Activated T-cell treated with anti-CD3 and anti-CD28 coated beads, Interleukin-2, amount 50 U/mL, for 24 hours (primary cell): ENCODE results near the gene DPYSL4.
"Not testable (repeated sequence)": the region's sequence is repeated elsewhere in the genome, so short reads cannot be mapped to it uniquely, and the experiment has no call there.

Source experiments
- DNase-seq: peaks from one replicate; pipeline ENCODE4 v3.0.0-alpha.2; 2020
- H3K27ac Mint-ChIP-seq: 2 replicates; pipeline ENCODE4 v1.8.0; 2020; ENCODE audit warnings: mild to moderate bottlenecking, mixed read lengths
- H3K27me3 Mint-ChIP-seq: 2 replicates; pipeline ENCODE4 v1.8.0; 2020; ENCODE audit warnings: mixed read lengths
- H3K36me3 Mint-ChIP-seq: 2 replicates; pipeline ENCODE4 v1.8.0; 2020; ENCODE audit warnings: low read depth, mixed read lengths
- H3K4me1 Mint-ChIP-seq: 2 replicates; pipeline ENCODE4 v1.8.0; 2020; ENCODE audit warnings: low read depth, mixed read lengths
- H3K4me3 Mint-ChIP-seq: 2 replicates; pipeline ENCODE4 v1.8.0; 2020; ENCODE audit warnings: mild to moderate bottlenecking, moderate library complexity, mixed read lengths
- H3K9me3 Mint-ChIP-seq: 2 replicates; pipeline ENCODE4 v1.8.0; 2020; ENCODE audit warnings: mixed read lengths

Gene DPYSL4

GRCh38 chr10:132155723-132156381 lies 30.9 kb upstream of the DPYSL4 start:
- no peak for DNase-seq
- peaks cover 9% of the 10 kb centered on the region for H3K4me1 Mint-ChIP-seq

GRCh38 chr10:132156382-132156781 lies 30.4 kb upstream of the DPYSL4 start:
- H3K9me3 Mint-ChIP-seq, result no peaks in the 10 kb centered on the region
- H3K27me3 Mint-ChIP-seq, result no peaks in the 10 kb centered on the region
- no peak for DNase-seq
- peaks cover 9% of the 10 kb centered on the region for H3K4me1 Mint-ChIP-seq
- no peaks in the 10 kb centered on the region for H3K36me3 Mint-ChIP-seq
- H3K27ac Mint-ChIP-seq, result peak overlapping the region; percentile 15
- no peak overlapping the region for H3K4me3 Mint-ChIP-seq

More at GRCh38 chr10:132155723-132156381, 30.9 kb upstream of the DPYSL4 start:
- H3K9me3 Mint-ChIP-seq, result no peaks in the 10 kb centered on the region
- no peaks in the 10 kb centered on the region for H3K36me3 Mint-ChIP-seq
- no peak overlapping the region for H3K4me3 Mint-ChIP-seq
- H3K27ac Mint-ChIP-seq, result no peak overlapping the region
- H3K27me3 Mint-ChIP-seq, result no peaks in the 10 kb centered on the region

- Mint-ChIP-seq H3K27ac (no peak overlapping the region), H3K4me3 (no peak overlapping the region), H3K9me3 (no peaks in the 10 kb centered on the region), H3K4me1 (peaks cover 14% of the 10 kb centered on the region), H3K36me3 (no peaks in the 10 kb centered on the region), H3K27me3 (no peaks in the 10 kb centered on the region)
- DNase-seq, result no peak
Measured at GRCh38 chr10:132157101-132157500, 29.6 kb upstream of the DPYSL4 start.

- H3K27me3 Mint-ChIP-seq, result no peaks in the 10 kb centered on the region
- peaks cover 23% of the 10 kb centered on the region for H3K4me1 Mint-ChIP-seq
- no peak overlapping the region for H3K4me3 Mint-ChIP-seq
- H3K27ac Mint-ChIP-seq, result peak overlapping the region; percentile 29
- H3K36me3 Mint-ChIP-seq, result no peaks in the 10 kb centered on the region
- DNase-seq, result peak; percentile 60
- no peaks in the 10 kb centered on the region for H3K9me3 Mint-ChIP-seq
Measured at GRCh38 chr10:132158122-132158741, 28.5 kb upstream of the DPYSL4 start.

GRCh38 chr10:132158823-132159222 lies 27.9 kb upstream of the DPYSL4 start:
- Mint-ChIP-seq H3K4me3 (no peak overlapping the region), H3K4me1 (peaks cover 25% of the 10 kb centered on the region), H3K36me3 (no peaks in the 10 kb centered on the region), H3K27me3 (no peaks in the 10 kb centered on the region), H3K9me3 (no peaks in the 10 kb centered on the region), H3K27ac (peak overlapping the region; percentile 33)
- no peak for DNase-seq

- Mint-ChIP-seq H3K4me1 (peaks cover 25% of the 10 kb centered on the region), H3K27ac (peak overlapping the region; percentile 33)
- not testable (repeated sequence) for H3K36me3 Mint-ChIP-seq, H3K4me3 Mint-ChIP-seq, H3K9me3 Mint-ChIP-seq, H3K27me3 Mint-ChIP-seq, DNase-seq
Measured at GRCh38 chr10:132159302-132160230, 27.2 kb upstream of the DPYSL4 start.

- not testable (repeated sequence) for H3K27me3 Mint-ChIP-seq, H3K36me3 Mint-ChIP-seq, H3K9me3 Mint-ChIP-seq, DNase-seq, H3K27ac Mint-ChIP-seq, H3K4me3 Mint-ChIP-seq
- H3K4me1 Mint-ChIP-seq, result peaks cover 25% of the 10 kb centered on the region
Measured at GRCh38 chr10:132160231-132160630, 26.5 kb upstream of the DPYSL4 start.

- not testable (repeated sequence) for H3K27ac Mint-ChIP-seq, H3K27me3 Mint-ChIP-seq
Measured at GRCh38 chr10:132160834-132161622, 25.7 kb upstream of the DPYSL4 start.

GRCh38 chr10:132162021-132162531 lies 24.7 kb upstream of the DPYSL4 start:
- peak; percentile 59 for DNase-seq
- no peaks in the 10 kb centered on the region for H3K9me3 Mint-ChIP-seq
- no peaks in the 10 kb centered on the region for H3K27me3 Mint-ChIP-seq
- no peaks in the 10 kb centered on the region for H3K36me3 Mint-ChIP-seq
- H3K4me3 Mint-ChIP-seq, result peak overlapping the region; percentile 57
- H3K27ac Mint-ChIP-seq, result peak overlapping the region; percentile 94
- H3K4me1 Mint-ChIP-seq, result peaks cover 28% of the 10 kb centered on the region

More at GRCh38 chr10:132160834-132161622, 25.7 kb upstream of the DPYSL4 start:
- H3K9me3 Mint-ChIP-seq, DNase-seq, H3K36me3 Mint-ChIP-seq, H3K4me3 Mint-ChIP-seq: not testable (repeated sequence)
- H3K4me1 Mint-ChIP-seq, result peaks cover 25% of the 10 kb centered on the region

- no peak for DNase-seq
- no peaks in the 10 kb centered on the region for H3K27me3 Mint-ChIP-seq
- H3K36me3 Mint-ChIP-seq, result no peaks in the 10 kb centered on the region
- no peaks in the 10 kb centered on the region for H3K9me3 Mint-ChIP-seq
- H3K27ac Mint-ChIP-seq, result peak overlapping the region; percentile 94
- H3K4me3 Mint-ChIP-seq, result no peak overlapping the region
- H3K4me1 Mint-ChIP-seq, result peaks cover 28% of the 10 kb centered on the region
Measured at GRCh38 chr10:132162590-132163277, 24.0 kb upstream of the DPYSL4 start.

- H3K9me3 Mint-ChIP-seq, result no peaks in the 10 kb centered on the region
- H3K27me3 Mint-ChIP-seq, result no peaks in the 10 kb centered on the region
- H3K4me1 Mint-ChIP-seq, result peaks cover 24% of the 10 kb centered on the region
- peak; percentile 68 for DNase-seq
- no peak overlapping the region for H3K4me3 Mint-ChIP-seq
- H3K27ac Mint-ChIP-seq, result no peak overlapping the region
- no peaks in the 10 kb centered on the region for H3K36me3 Mint-ChIP-seq
Measured at GRCh38 chr10:132163278-132163765, 23.4 kb upstream of the DPYSL4 start.

GRCh38 chr10:132163826-132164515 lies 22.8 kb upstream of the DPYSL4 start:
- DNase-seq, result no peak
- H3K27ac Mint-ChIP-seq, result no peak overlapping the region

GRCh38 chr10:132164761-132165278 lies 21.9 kb upstream of the DPYSL4 start:
- Mint-ChIP-seq H3K36me3 (no peaks in the 10 kb centered on the region), H3K27me3 (no peaks in the 10 kb centered on the region), H3K4me3 (no peak overlapping the region), H3K27ac (no peak overlapping the region), H3K9me3 (no peaks in the 10 kb centered on the region), H3K4me1 (peaks cover 18% of the 10 kb centered on the region)
- DNase-seq, result no peak

More at GRCh38 chr10:132163826-132164515, 22.8 kb upstream of the DPYSL4 start:
- Mint-ChIP-seq H3K9me3 (no peaks in the 10 kb centered on the region), H3K4me3 (no peak overlapping the region), H3K36me3 (no peaks in the 10 kb centered on the region), H3K4me1 (peaks cover 22% of the 10 kb centered on the region), H3K27me3 (no peaks in the 10 kb centered on the region)
